ENCODE results near the gene STXBP6.

STXBP6 gene

GRCh38 chr14:25049568-25050268 is at the start of gene STXBP6:
Gene STXBP6 (minus strand): TSS chr14:25050147. CDS start chr14:24974818, 75,329 bp downstream.
- peak; percentile 74 for DNase-seq (ENCODE audit: low spot score)

GRCh38 chr14:25097120-25097519 is 47.2 kb upstream of the STXBP6 start:
- no peak for DNase-seq (ENCODE audit: low spot score)

GRCh38 chr14:25095736-25096437 is 45.9 kb upstream of the STXBP6 start:
- no peak for DNase-seq (ENCODE audit: low spot score)

- DNase-seq (ENCODE audit: low spot score): no peak
Observed at GRCh38 chr14:25094171-25094907, 44.4 kb upstream of the STXBP6 start.

GRCh38 chr14:25092258-25092740 is 42.4 kb upstream of the STXBP6 start:
- no peak for DNase-seq (ENCODE audit: low spot score)

GRCh38 chr14:25090716-25091454 is 40.9 kb upstream of the STXBP6 start:
- peak; percentile 72 for DNase-seq (ENCODE audit: low spot score)

GRCh38 chr14:25090256-25090655 is 40.3 kb upstream of the STXBP6 start:
- no peak for DNase-seq (ENCODE audit: low spot score)

- no peak for DNase-seq (ENCODE audit: low spot score)
Observed at GRCh38 chr14:25089496-25089895, 39.5 kb upstream of the STXBP6 start.

- DNase-seq (ENCODE audit: low spot score): no peak
Observed at GRCh38 chr14:25086821-25087396, 37.0 kb upstream of the STXBP6 start.

- DNase-seq (ENCODE audit: low spot score): no peak
Observed at GRCh38 chr14:25086081-25086480, 36.1 kb upstream of the STXBP6 start.

GRCh38 chr14:25080682-25081081 is 30.7 kb upstream of the STXBP6 start:
- DNase-seq (ENCODE audit: low spot score): no peak

- no peak for DNase-seq (ENCODE audit: low spot score)
Observed at GRCh38 chr14:25079311-25079710, 29.4 kb upstream of the STXBP6 start.

- no peak for DNase-seq (ENCODE audit: low spot score)
Observed at GRCh38 chr14:25074099-25074685, 24.2 kb upstream of the STXBP6 start.

GRCh38 chr14:25069879-25070278 is 19.9 kb upstream of the STXBP6 start:
- no peak for DNase-seq (ENCODE audit: low spot score)

- DNase-seq (ENCODE audit: low spot score): no peak
Observed at GRCh38 chr14:25067600-25067999, 17.7 kb upstream of the STXBP6 start.

- DNase-seq (ENCODE audit: low spot score): no peak
Observed at GRCh38 chr14:25062022-25062321, 12.0 kb upstream of the STXBP6 start.

- no peak for DNase-seq (ENCODE audit: low spot score)
Observed at GRCh38 chr14:25056688-25057078, 6.7 kb upstream of the STXBP6 start.

- no peak for DNase-seq (ENCODE audit: low spot score)
Observed at GRCh38 chr14:25055992-25056687, 6.2 kb upstream of the STXBP6 start.

GRCh38 chr14:25055005-25055404 is 5.1 kb upstream of the STXBP6 start:
- DNase-seq (ENCODE audit: low spot score): no peak

GRCh38 chr14:25053585-25053984 is 3.6 kb upstream of the STXBP6 start:
- no peak for DNase-seq (ENCODE audit: low spot score)

GRCh38 chr14:25052921-25053320 is 3.0 kb upstream of the STXBP6 start:
- DNase-seq (ENCODE audit: low spot score): no peak

Data from AG08395 (cell line).